Upper lobe of right lung (tissue), 1 donor: ENCODE results near the gene CA10. TPM values are rescaled to one million over a fixed set of nuclear protein-coding genes. Genes with fewer than 3 reads are reported as not detected.

ENCODE experiments used
- ATAC-seq: fragments of 200-7000 bp; cut with Tn5 transposase; one replicate; pipeline ENCODE4 v1.9.1; 2020; ENCODE audit warnings: mild to moderate bottlenecking, moderate library complexity
- DNase-seq: peaks from one replicate; pipeline ENCODE4 v3.0.0-alpha.2; 2020
- H3K27ac ChIP-seq: fragments of 200-600 bp; one replicate; pipeline ENCODE4 v1.8.0; 2022
- H3K27me3 ChIP-seq: fragments of 200-600 bp; one replicate; pipeline ENCODE4 v1.8.0; 2022; ENCODE audit warnings: mild to moderate bottlenecking
- H3K36me3 ChIP-seq: fragments of 200-600 bp; one replicate; pipeline ENCODE4 v1.8.0; 2022
- H3K4me1 ChIP-seq: fragments of 200-600 bp; one replicate; pipeline ENCODE4 v1.8.0; 2022
- H3K4me3 ChIP-seq: fragments of 200-600 bp; one replicate; pipeline ENCODE4 v1.8.0; 2022; ENCODE audit warnings: mild to moderate bottlenecking
- H3K9me3 ChIP-seq: fragments of 200-600 bp; one replicate; pipeline ENCODE4 v1.8.0; 2022
- CTCF ChIP-seq: fragments of 200-600 bp; IDR thresholded peaks from one replicate; pipeline ENCODE4 v1.8.0; 2022; ENCODE audit warnings: antibody characterized with exemption
- intact Hi-C: fragments of 100-400 bp; cut with DNase I; formaldehyde crosslinking; loops from one replicate; pipeline ENCODE4 v1.11.0; 2022
- total RNA-seq: library from RNA; stranded (reverse); fragmentation: NEBNext Ultra II Directional; extraction: Animal tissue kit (Norgen Biotek cat#: 25700); gene quantifications from one replicate; pipeline ENCODE4 v1.2.1, GENCODE V29; 2021
- donor health status: DM: no; HTN: yes; CAD: no; lungs with severe emphysema.

Gene CA10
- total RNA-seq, 1 donor from 2014 or later: not detected

GRCh38 chr17:51901242-51901641 is 257.3 kb downstream of the CA10 start:
- intact Hi-C loops: no loop called here
- no peak for ATAC-seq
- DNase-seq: no peak
- Histone ChIP-seq H3K4me3 (no peak overlapping the region), H3K9me3 (no peaks in the 10 kb centered on the region), H3K27me3 (no peaks in the 10 kb centered on the region), H3K27ac (no peak overlapping the region), H3K36me3 (no peaks in the 10 kb centered on the region), H3K4me1 (no peaks in the 10 kb centered on the region)
- no peak for TF ChIP-seq CTCF

- no peaks in the 10 kb centered on the region for H3K36me3 ChIP-seq
- ATAC-seq (no peak), DNase-seq (no peak)
- peaks cover 2% of the 10 kb centered on the region for H3K9me3 ChIP-seq
- H3K27ac ChIP-seq: no peak overlapping the region
- no peak for TF ChIP-seq CTCF
- no peaks in the 10 kb centered on the region for H3K4me1 ChIP-seq
- intact Hi-C loops: no loop called here
- H3K4me3 ChIP-seq: no peak overlapping the region
- no peaks in the 10 kb centered on the region for H3K27me3 ChIP-seq
Observed at GRCh38 chr17:51891936-51892335, 266.6 kb downstream of the CA10 start.

GRCh38 chr17:51890710-51891109 is 267.8 kb downstream of the CA10 start:
- peaks cover 3% of the 10 kb centered on the region for H3K9me3 ChIP-seq
- DNase-seq (no peak), ATAC-seq (no peak)
- H3K27me3 ChIP-seq: no peaks in the 10 kb centered on the region
- H3K4me1 ChIP-seq: no peaks in the 10 kb centered on the region
- H3K27ac ChIP-seq: no peak overlapping the region
- no peak for TF ChIP-seq CTCF
- H3K36me3 ChIP-seq: no peaks in the 10 kb centered on the region
- intact Hi-C loops: no loop called here
- no peak overlapping the region for H3K4me3 ChIP-seq

GRCh38 chr17:51888816-51889215 is 269.7 kb downstream of the CA10 start:
- DNase-seq (no peak), ATAC-seq (no peak)
- peaks cover 3% of the 10 kb centered on the region for H3K9me3 ChIP-seq
- no peaks in the 10 kb centered on the region for H3K36me3 ChIP-seq
- no peak overlapping the region for H3K4me3 ChIP-seq
- intact Hi-C loops: no loop called here
- no peak overlapping the region for H3K27ac ChIP-seq
- no peak for TF ChIP-seq CTCF
- H3K4me1 ChIP-seq: no peaks in the 10 kb centered on the region
- no peaks in the 10 kb centered on the region for H3K27me3 ChIP-seq

GRCh38 chr17:51876986-51877385 is 281.5 kb downstream of the CA10 start:
- Histone ChIP-seq H3K36me3 (no peaks in the 10 kb centered on the region), H3K27ac (no peak overlapping the region), H3K27me3 (no peaks in the 10 kb centered on the region), H3K4me1 (no peaks in the 10 kb centered on the region), H3K4me3 (no peak overlapping the region), H3K9me3 (no peaks in the 10 kb centered on the region)
- intact Hi-C loops: no loop called here
- TF ChIP-seq CTCF: no peak
- no peak for ATAC-seq
- no peak for DNase-seq

GRCh38 chr17:51873302-51873701 is 285.2 kb downstream of the CA10 start:
- ATAC-seq: no peak
- intact Hi-C loops: no loop called here
- Histone ChIP-seq H3K27ac (no peak overlapping the region), H3K4me3 (no peak overlapping the region), H3K27me3 (no peaks in the 10 kb centered on the region), H3K9me3 (no peaks in the 10 kb centered on the region), H3K36me3 (no peaks in the 10 kb centered on the region), H3K4me1 (no peaks in the 10 kb centered on the region)
- no peak for TF ChIP-seq CTCF
- no peak for DNase-seq
